NT2/D1 (cell line): Measurements from ENCODE around the gene KCTD17.

ENCODE experiments used
- DNase-seq: peaks from one replicate; pipeline ENCODE4 v3.0.0-alpha.2; 2011; ENCODE audit warnings: low read depth, low spot score
- H3K27me3 ChIP-seq: 2 replicates; pipeline ENCODE4 v1.6.0; 2011; ENCODE audit warnings: mild to moderate bottlenecking; ENCODE audit not compliant: insufficient read length, insufficient read depth
- H3K36me3 ChIP-seq: 2 replicates; pipeline ENCODE4 v1.6.1; 2011; ENCODE audit warnings: mild to moderate bottlenecking, low read length, mixed read lengths; ENCODE audit not compliant: insufficient read depth, insufficient read length
- H3K4me1 ChIP-seq: 2 replicates; pipeline ENCODE4 v1.5.1; 2011; ENCODE audit not compliant: insufficient read depth, insufficient read length
- H3K4me3 ChIP-seq: 2 replicates; pipeline ENCODE4 v1.5.1; 2011; ENCODE audit warnings: low read depth; ENCODE audit not compliant: insufficient read length
- H3K9ac ChIP-seq: 2 replicates; pipeline ENCODE4 v1.6.0; 2011; ENCODE audit warnings: low read depth; ENCODE audit not compliant: insufficient read length
- H3K9me3 ChIP-seq: 2 replicates; pipeline ENCODE4 v1.5.1; 2011; ENCODE audit warnings: mild to moderate bottlenecking, low read length; ENCODE audit not compliant: insufficient read depth
- SUZ12 ChIP-seq: IDR thresholded peaks from 2 replicates; pipeline ENCODE4 v1.6.1; 2011; ENCODE audit not compliant: insufficient read length, insufficient read depth; ENCODE audit errors: extremely low read depth
- YY1 ChIP-seq: IDR thresholded peaks from 2 replicates; pipeline ENCODE4 v1.6.1; 2011; ENCODE audit not compliant: insufficient read length, insufficient read depth
- ZNF274 ChIP-seq: IDR thresholded peaks from 2 replicates; pipeline ENCODE4 v1.6.1; 2011; ENCODE audit warnings: mild to moderate bottlenecking, low read depth, low read length

KCTD17 gene

GRCh38 chr22:37010976-37011375 is 40.6 kb upstream of the KCTD17 start:
- H3K36me3 ChIP-seq = no peaks in the 10 kb centered on the region
- DNase-seq = no peak
- no peaks in the 10 kb centered on the region for H3K4me1 ChIP-seq
- no peaks in the 10 kb centered on the region for H3K9me3 ChIP-seq
- H3K27me3 ChIP-seq = no peaks in the 10 kb centered on the region
- no peak overlapping the region for H3K4me3 ChIP-seq
- H3K9ac ChIP-seq = no peak overlapping the region
- no peak for TF ChIP-seq YY1
- TF ChIP-seq SUZ12 = no peak
- TF ChIP-seq ZNF274 = no peak

DNA sequence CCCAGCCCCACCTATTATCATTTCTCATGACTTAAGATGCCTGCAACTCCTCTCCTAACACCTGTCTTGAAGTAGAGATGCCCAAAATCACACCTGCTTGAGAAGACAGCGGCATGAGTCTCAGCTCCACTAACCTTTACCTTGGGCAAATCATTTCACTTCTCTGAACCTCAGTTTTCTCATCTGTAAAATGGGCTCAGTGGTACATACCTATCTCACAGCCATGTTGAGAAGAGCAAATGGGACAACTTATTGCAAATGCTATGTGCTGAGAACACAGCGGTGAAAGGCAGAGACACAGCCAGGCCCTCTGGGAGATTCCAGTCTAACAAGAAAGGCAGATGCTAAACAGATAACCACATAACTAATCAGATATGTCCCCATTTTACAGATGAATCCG is 40.1 kb upstream of the KCTD17 start:
- Histone ChIP-seq H3K4me1 (no peaks in the 10 kb centered on the region), H3K4me3 (no peak overlapping the region), H3K9me3 (no peaks in the 10 kb centered on the region), H3K9ac (no peak overlapping the region), H3K36me3 (peaks cover 4% of the 10 kb centered on the region), H3K27me3 (no peaks in the 10 kb centered on the region)
- DNase-seq = no peak
- TF ChIP-seq YY1 (no peak), ZNF274 (no peak), SUZ12 (no peak)

- no peaks in the 10 kb centered on the region for H3K27me3 ChIP-seq
- TF ChIP-seq ZNF274 (no peak), YY1 (no peak), SUZ12 (no peak)
- peak overlapping the region; percentile 32 for H3K9ac ChIP-seq
- peaks cover 2% of the 10 kb centered on the region for H3K4me1 ChIP-seq
- H3K9me3 ChIP-seq = no peaks in the 10 kb centered on the region
- no peak for DNase-seq
- no peak overlapping the region for H3K4me3 ChIP-seq
- H3K36me3 ChIP-seq = peaks cover 13% of the 10 kb centered on the region
These were observed 39.2 kb upstream of the KCTD17 start for GRCh38 chr22:37012262-37012904.

DNA sequence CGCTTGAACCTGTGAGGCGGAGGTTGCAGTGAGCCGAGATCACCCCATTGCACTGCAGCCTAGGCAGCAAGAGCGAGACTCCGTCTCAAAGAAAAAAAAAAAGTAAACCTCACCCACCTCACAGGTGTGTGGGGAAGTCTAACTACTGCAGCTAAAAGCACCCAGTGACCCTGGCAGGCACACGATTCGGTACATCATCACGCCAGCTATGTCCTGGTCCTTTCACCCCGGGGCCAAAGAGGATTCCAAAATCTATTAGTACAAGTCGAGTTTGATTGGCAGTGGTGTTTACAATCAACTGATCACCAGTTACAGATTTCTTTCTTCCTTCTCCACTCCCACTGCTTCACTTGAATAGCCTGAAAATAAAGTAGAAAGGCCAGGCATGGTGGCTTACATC is 38.6 kb upstream of the KCTD17 start:
- no peak overlapping the region for H3K4me3 ChIP-seq
- no peak for DNase-seq
- H3K4me1 ChIP-seq = peaks cover 5% of the 10 kb centered on the region
- TF ChIP-seq ZNF274 = no peak
- no peak for TF ChIP-seq YY1
- no peak for TF ChIP-seq SUZ12
- peaks cover 19% of the 10 kb centered on the region for H3K36me3 ChIP-seq
- H3K9ac ChIP-seq = no peak overlapping the region
- H3K27me3 ChIP-seq = no peaks in the 10 kb centered on the region
- no peaks in the 10 kb centered on the region for H3K9me3 ChIP-seq

DNA sequence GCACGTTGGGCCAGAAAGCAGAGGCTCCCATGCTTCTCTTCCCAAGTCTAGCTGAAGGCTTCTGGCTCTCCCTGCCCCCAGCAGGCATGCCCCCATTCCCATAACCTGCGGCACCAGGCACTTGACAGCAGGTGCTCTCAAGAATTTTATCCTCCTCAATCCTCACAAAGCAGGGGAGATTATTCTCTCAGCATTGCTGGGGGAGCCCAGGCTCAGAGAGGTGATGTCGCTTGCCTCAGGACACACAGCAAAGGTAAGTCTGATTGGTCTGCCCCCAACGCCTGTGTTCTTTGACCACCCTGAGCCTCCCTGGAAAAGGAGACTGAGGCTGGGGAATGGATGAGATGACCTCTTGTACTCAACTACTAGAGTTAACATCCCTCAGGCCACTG is 37.1 kb upstream of the KCTD17 start:
- H3K9me3 ChIP-seq = no peaks in the 10 kb centered on the region
- no peak overlapping the region for H3K4me3 ChIP-seq
- no peak overlapping the region for H3K9ac ChIP-seq
- TF ChIP-seq ZNF274 (no peak), YY1 (no peak), SUZ12 (no peak)
- H3K4me1 ChIP-seq = peaks cover 9% of the 10 kb centered on the region
- peaks cover 26% of the 10 kb centered on the region for H3K36me3 ChIP-seq
- DNase-seq = no peak
- H3K27me3 ChIP-seq = no peaks in the 10 kb centered on the region

- DNase-seq = no peak
- H3K4me3 ChIP-seq = no peak overlapping the region
- no peaks in the 10 kb centered on the region for H3K9me3 ChIP-seq
- TF ChIP-seq YY1 (no peak), SUZ12 (no peak), ZNF274 (no peak)
- H3K27me3 ChIP-seq = no peaks in the 10 kb centered on the region
- H3K4me1 ChIP-seq = peaks cover 9% of the 10 kb centered on the region
- H3K36me3 ChIP-seq = peaks cover 26% of the 10 kb centered on the region
- no peak overlapping the region for H3K9ac ChIP-seq
These were observed 36.5 kb upstream of the KCTD17 start for GRCh38 chr22:37014835-37015586.

DNA sequence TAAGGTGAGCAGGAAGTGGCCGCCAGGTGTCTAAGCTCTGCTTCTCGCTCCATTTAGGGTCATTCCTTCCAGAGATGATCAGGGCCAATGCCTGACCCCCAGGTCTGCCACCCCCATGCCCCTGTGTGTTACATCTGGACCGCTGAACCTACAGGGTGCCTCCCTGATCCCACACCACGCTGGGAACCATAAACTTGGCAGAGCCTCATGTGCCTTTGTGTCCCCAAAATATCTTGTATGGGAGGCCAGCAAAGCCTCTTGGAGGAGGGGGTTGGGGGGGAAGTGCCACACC is 36.0 kb upstream of the KCTD17 start:
- no peak for TF ChIP-seq SUZ12
- TF ChIP-seq ZNF274 = no peak
- no peak for TF ChIP-seq YY1
- peaks cover 26% of the 10 kb centered on the region for H3K36me3 ChIP-seq
- no peaks in the 10 kb centered on the region for H3K27me3 ChIP-seq
- no peak overlapping the region for H3K4me3 ChIP-seq
- H3K9ac ChIP-seq = no peak overlapping the region
- H3K9me3 ChIP-seq = no peaks in the 10 kb centered on the region
- H3K4me1 ChIP-seq = peaks cover 9% of the 10 kb centered on the region
- DNase-seq = no peak
